HG02981 (cell line): Measurements from ENCODE around the gene CACUL1.
A peak's percentile ranks its signal among the peaks of the same experiment; 100 is the strongest.
"Not testable (repeated sequence)": the region's sequence is repeated elsewhere in the genome, so short reads cannot be mapped to it uniquely, and the experiment has no call there.

Experiments
- ATAC-seq: cut with Tn5 transposase; IDR thresholded peaks from one replicate; pipeline ENCODE4 v1.9.1; 2021; ENCODE audit warnings: mild to moderate bottlenecking, moderate library complexity; ENCODE audit not compliant: unreplicated experiment

CACUL1 gene

GRCh38 chr10:118692872-118693271, 61.9 kb downstream of the CACUL1 start:
- ATAC-seq, result no peak

GRCh38 chr10:118689070-118689858, 65.5 kb downstream of the CACUL1 start:
- ATAC-seq, result no peak

GRCh38 chr10:118687472-118687871, 67.3 kb downstream of the CACUL1 start:
- peak; percentile 53 for ATAC-seq

- ATAC-seq, result no peak
Measured at GRCh38 chr10:118682533-118682932, 72.2 kb downstream of the CACUL1 start.

GRCh38 chr10:118680197-118680596, 74.6 kb downstream of the CACUL1 start:
- no peak for ATAC-seq

- ATAC-seq, result no peak
Measured at GRCh38 chr10:118674226-118674919, 80.4 kb downstream of the CACUL1 start.

GRCh38 chr10:118672766-118673715, 81.7 kb downstream of the CACUL1 start:
- ATAC-seq, result no peak

- ATAC-seq, result no peak
Measured at GRCh38 chr10:118672153-118672552, 82.6 kb downstream of the CACUL1 start.

GRCh38 chr10:118671221-118671620, 83.5 kb downstream of the CACUL1 start:
- not testable (repeated sequence) for ATAC-seq

GRCh38 chr10:118670472-118671124, 84.2 kb downstream of the CACUL1 start:
- ATAC-seq, result no peak

GRCh38 chr10:118669835-118670234, 84.9 kb downstream of the CACUL1 start:
- ATAC-seq, result no peak

GRCh38 chr10:118669020-118669791, 85.6 kb downstream of the CACUL1 start:
- ATAC-seq, result no peak

- ATAC-seq, result no peak
Measured at GRCh38 chr10:118668228-118668952, 86.4 kb downstream of the CACUL1 start.

GRCh38 chr10:118667732-118668131, 87.0 kb downstream of the CACUL1 start:
- ATAC-seq, result no peak

GRCh38 chr10:118666350-118666749, 88.4 kb downstream of the CACUL1 start:
- no peak for ATAC-seq

- no peak for ATAC-seq
Measured at GRCh38 chr10:118664321-118664720, 90.4 kb downstream of the CACUL1 start.

- ATAC-seq, result no peak
Measured at GRCh38 chr10:118663176-118663575, 91.6 kb downstream of the CACUL1 start.

- no peak for ATAC-seq
Measured at GRCh38 chr10:118662228-118663035, 92.3 kb downstream of the CACUL1 start.
